ENCODE results near the gene SMYD3.
"Not testable (repeated sequence)": the region's sequence is repeated elsewhere in the genome, so short reads cannot be mapped to it uniquely, and the experiment has no call there.

Gene SMYD3

DNA sequence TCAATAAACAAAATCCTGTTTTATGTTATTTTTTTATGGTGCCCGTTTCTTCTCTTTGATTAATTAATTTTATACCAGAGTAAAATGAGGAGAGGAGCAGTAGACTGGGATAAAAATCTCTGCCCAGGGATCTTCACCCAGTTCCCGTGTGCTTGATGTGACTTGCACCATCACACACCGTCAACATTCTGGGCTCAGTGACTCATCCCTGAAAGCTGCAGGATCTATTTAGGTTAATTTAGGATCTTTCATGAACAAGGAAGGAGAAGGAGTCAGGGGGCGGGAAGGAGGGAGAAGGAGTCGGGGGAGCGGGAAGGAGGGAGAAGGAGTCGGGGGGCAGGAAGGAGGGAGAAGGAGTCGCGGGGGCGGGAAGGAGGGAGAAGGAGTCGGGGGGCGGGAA, 182.4 kb downstream of the SMYD3 start:
- no peaks in the 10 kb centered on the region for H3K27me3 Mint-ChIP-seq
- ATAC-seq (ENCODE audit: low read depth) (no peak), DNase-seq (ENCODE audit: low spot score in 2 of 2) (no peak)
- peaks cover under 1% of the 10 kb centered on the region for H3K4me1 Mint-ChIP-seq
- no peak overlapping the region for H3K27ac Mint-ChIP-seq
- H3K36me3 Mint-ChIP-seq: peaks cover 21% of the 10 kb centered on the region
- H3K9me3 Mint-ChIP-seq: peaks cover 2% of the 10 kb centered on the region
- no peak overlapping the region for H3K4me3 Mint-ChIP-seq

DNA sequence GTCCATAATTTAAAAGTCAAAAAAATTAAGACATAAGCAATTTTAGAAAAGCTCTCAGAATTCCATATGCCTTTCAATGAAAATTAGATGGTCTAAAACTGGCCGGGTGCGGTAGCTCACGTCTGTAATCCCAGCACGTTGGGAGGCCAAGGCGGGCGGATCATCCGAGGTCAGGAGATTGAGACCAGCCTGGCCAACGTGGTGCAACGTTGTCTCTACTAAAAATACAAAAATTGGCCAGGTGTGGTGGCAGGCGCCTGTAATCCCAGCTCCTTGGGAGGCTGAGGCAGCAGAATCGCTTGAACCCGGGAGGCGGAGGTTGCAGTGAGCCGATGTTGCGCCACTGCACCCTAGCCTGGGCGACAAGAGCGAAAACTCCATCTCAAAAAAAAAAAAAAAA, 183.0 kb downstream of the SMYD3 start:
- H3K27ac Mint-ChIP-seq; H3K4me3 Mint-ChIP-seq; DNase-seq (ENCODE audit: low spot score in 2 of 2); H3K9me3 Mint-ChIP-seq; H3K27me3 Mint-ChIP-seq; H3K4me1 Mint-ChIP-seq; ATAC-seq (ENCODE audit: low read depth): not testable (repeated sequence)
- peaks cover 19% of the 10 kb centered on the region for H3K36me3 Mint-ChIP-seq

DNA sequence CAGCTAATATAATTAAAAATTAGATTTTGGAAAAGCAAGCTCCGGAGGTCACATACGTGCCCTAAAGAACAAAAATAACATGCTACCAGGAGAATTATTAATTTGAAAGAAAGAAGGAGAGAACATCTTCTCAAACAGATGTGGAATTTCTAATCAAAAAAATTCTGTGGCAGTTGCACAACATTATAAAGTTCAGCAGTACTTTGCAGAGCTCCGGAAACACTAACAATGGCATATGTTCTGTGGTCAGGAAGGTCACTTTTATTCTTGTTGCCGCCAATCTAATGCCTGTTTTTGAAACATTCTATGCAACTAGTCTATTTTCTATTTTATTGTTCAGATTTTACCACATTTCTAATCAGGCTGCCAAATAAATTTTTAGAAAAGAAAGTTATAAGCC, 186.8 kb downstream of the SMYD3 start:
- DNase-seq (ENCODE audit: low spot score in 2 of 2): no peak
- ATAC-seq (ENCODE audit: low read depth): no peak
- H3K27ac Mint-ChIP-seq: no peak overlapping the region
- no peaks in the 10 kb centered on the region for H3K9me3 Mint-ChIP-seq
- H3K36me3 Mint-ChIP-seq: peaks cover 7% of the 10 kb centered on the region
- H3K27me3 Mint-ChIP-seq: no peaks in the 10 kb centered on the region
- H3K4me1 Mint-ChIP-seq: no peaks in the 10 kb centered on the region
- H3K4me3 Mint-ChIP-seq: no peak overlapping the region

DNA sequence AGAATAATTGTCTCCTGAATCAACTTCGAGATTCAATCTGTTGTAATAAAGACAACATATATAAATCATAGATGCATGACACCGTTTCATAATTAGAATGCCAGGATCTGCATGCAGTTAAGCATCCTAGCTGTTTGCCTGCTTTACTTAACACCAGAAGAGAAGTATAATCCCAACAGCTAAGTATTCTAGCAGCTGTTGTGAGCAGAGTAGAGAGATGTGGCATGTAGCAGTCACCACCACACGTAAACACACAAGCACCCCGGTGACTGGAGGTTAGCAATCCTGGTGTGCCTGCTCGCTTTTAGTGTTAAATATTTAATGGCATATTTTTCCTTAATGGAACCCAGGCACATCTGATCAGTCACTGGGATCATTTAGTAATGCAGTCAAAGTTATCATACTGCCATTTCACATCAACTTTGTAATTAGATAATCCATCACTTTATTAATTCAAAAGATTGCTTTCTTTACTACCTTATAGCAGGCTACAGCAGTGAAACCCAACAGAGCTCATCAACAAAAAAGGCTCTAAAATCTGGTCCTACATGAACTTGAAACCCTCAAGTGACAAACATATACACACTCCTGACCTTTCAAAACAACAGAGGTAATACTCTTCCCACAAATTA, 187.9 kb downstream of the SMYD3 start:
- no peak overlapping the region for H3K27ac Mint-ChIP-seq

DNA sequence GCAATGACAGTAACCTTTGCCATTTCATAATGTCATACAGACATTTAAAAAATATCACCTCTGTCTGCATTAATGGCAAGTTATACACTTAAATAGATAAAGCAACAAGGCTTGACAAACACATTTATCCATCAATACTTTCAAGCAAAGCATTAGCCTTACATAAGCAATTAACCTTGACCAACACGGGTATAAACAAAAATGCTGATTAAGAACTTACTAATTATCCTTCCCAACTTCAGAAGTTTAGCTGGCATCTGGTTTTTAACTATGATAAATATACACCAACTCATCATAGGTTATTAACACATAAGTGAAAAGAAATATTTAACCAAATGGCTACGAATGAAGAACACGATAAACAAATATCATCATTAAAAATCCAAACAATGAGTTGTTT, 188.5 kb downstream of the SMYD3 start:
- no peaks in the 10 kb centered on the region for H3K9me3 Mint-ChIP-seq
- ATAC-seq (ENCODE audit: low read depth) (no peak), DNase-seq (ENCODE audit: low spot score in 2 of 2) (no peak)
- no peak overlapping the region for H3K27ac Mint-ChIP-seq
- no peak overlapping the region for H3K4me3 Mint-ChIP-seq
- H3K36me3 Mint-ChIP-seq: peaks cover 7% of the 10 kb centered on the region
- no peaks in the 10 kb centered on the region for H3K4me1 Mint-ChIP-seq
- H3K27me3 Mint-ChIP-seq: no peaks in the 10 kb centered on the region

More for the DNA sequence above, 187.9 kb downstream of the SMYD3 start:
- Mint-ChIP-seq H3K4me3 (no peak overlapping the region), H3K4me1 (no peaks in the 10 kb centered on the region), H3K36me3 (peaks cover 7% of the 10 kb centered on the region), H3K27me3 (no peaks in the 10 kb centered on the region), H3K9me3 (no peaks in the 10 kb centered on the region)
- DNase-seq (ENCODE audit: low spot score in 2 of 2) (no peak), ATAC-seq (ENCODE audit: low read depth) (no peak)

DNA sequence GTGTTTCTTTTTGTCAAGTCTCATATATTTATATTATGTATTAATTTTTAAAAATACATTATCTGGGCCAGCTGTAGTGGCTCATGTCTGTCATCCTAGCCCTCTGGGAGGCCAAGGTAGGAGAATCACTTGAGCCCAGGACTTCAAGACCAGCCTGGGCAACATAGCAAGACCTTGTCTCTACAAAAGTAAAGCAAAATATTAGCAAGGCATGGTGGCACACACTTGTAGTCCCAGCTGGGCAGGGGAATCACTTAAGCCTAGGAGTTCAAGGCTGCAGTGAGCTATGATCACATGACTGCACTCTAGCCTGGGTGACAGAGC, 189.1 kb downstream of the SMYD3 start:
- Mint-ChIP-seq H3K36me3 (peaks cover 6% of the 10 kb centered on the region), H3K27ac (no peak overlapping the region), H3K4me1 (no peaks in the 10 kb centered on the region)

DNA sequence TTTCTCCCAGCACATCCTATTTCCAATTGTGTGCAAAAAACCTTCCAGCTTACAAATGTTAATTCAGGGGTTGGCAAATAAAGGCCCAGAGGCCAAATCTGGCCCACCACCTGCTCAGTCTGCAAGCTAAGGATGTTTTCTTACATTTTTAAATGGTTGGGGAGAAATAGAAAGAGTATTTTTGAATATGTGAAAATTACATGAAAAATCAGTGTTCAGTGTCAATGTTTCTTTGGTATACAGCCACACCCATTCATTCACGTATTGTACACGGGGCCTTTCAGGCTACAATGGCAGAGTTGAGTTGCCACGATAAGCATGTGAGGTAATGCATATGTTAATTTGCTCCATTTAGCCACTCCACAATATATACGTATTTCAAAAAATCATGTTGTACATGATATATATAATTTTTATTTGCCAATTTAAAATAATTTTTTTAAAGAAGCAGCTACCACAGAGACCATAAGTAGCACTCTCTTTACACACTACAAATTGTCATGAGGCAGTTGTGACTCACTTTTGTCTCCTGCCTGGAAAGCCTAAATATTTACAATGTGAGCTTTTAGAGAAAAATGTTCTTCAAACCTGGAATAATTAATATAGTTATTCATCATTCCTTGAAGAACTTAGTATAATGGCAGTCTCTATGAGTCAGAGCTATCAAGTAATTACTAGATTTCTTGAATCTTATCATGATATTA, 189.6 kb downstream of the SMYD3 start:
- DNase-seq (ENCODE audit: low spot score in 2 of 2) (no peak), ATAC-seq (ENCODE audit: low read depth) (no peak)
- H3K9me3 Mint-ChIP-seq: no peaks in the 10 kb centered on the region
- H3K4me3 Mint-ChIP-seq: no peak overlapping the region
- H3K4me1 Mint-ChIP-seq: no peaks in the 10 kb centered on the region
- H3K27me3 Mint-ChIP-seq: no peaks in the 10 kb centered on the region
- peaks cover 4% of the 10 kb centered on the region for H3K36me3 Mint-ChIP-seq
- H3K27ac Mint-ChIP-seq: no peak overlapping the region

More for the DNA sequence above, 189.1 kb downstream of the SMYD3 start:
- DNase-seq (ENCODE audit: low spot score in 2 of 2) (no peak), ATAC-seq (ENCODE audit: low read depth) (no peak)
- Mint-ChIP-seq H3K9me3 (no peaks in the 10 kb centered on the region), H3K4me3 (no peak overlapping the region), H3K27me3 (no peaks in the 10 kb centered on the region)

DNA sequence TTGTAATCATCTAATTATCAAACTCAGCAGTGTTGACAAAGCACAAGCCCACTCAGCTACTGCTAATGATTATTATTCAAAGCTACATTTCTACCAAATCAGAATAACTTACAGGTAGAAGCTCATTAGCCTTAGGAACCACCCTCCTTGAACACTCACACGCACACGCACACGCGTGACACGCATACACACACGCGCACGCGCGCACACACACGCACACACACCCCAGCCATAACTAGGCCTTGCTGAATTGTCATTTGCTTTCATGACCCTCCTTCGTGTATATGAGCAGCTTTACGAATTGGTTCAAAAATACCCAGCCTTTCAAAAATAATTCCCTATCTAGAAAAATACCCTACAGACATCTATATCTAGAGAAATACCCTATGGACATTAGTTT, 195.6 kb downstream of the SMYD3 start:
- Mint-ChIP-seq H3K27ac (no peak overlapping the region), H3K27me3 (no peaks in the 10 kb centered on the region), H3K36me3 (peaks cover 15% of the 10 kb centered on the region), H3K9me3 (no peaks in the 10 kb centered on the region), H3K4me1 (no peaks in the 10 kb centered on the region), H3K4me3 (no peak overlapping the region)
- DNase-seq (ENCODE audit: low spot score in 2 of 2) (no peak), ATAC-seq (ENCODE audit: low read depth) (no peak)

DNA sequence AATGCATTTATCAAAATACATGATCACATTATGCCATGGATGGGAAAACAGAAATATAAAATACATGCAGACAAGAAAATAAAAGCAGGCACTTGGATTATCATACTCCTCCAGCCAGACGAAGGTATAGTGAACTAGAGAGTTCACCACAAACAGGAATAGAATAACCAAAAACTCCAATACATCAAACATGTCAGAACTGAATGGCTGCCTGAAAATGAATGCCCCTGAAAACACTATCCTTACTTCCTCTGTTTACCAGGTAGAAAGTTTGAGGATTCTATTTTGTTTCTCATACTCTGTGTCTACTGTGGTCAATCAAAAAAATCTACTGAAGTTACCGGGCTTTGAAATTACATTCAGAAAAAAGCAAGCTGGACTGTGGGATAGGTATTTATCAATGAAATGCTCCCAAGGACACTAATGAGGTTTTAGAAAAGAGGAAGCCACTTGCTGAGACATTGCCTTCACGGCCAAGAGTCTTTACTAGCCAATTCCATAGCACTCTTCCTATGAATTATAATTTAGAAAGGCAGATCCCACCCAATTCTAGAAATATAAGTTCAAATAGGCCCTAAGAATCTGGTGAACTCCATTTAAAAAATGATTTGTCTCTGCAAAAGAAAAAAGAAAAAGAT, 197.7 kb downstream of the SMYD3 start:
- DNase-seq (ENCODE audit: low spot score in 2 of 2): no peak
- no peak overlapping the region for H3K4me3 Mint-ChIP-seq
- H3K9me3 Mint-ChIP-seq: no peaks in the 10 kb centered on the region
- ATAC-seq (ENCODE audit: low read depth): no peak
- H3K4me1 Mint-ChIP-seq: no peaks in the 10 kb centered on the region
- no peak overlapping the region for H3K27ac Mint-ChIP-seq
- H3K36me3 Mint-ChIP-seq: peaks cover 15% of the 10 kb centered on the region
- H3K27me3 Mint-ChIP-seq: no peaks in the 10 kb centered on the region

DNA sequence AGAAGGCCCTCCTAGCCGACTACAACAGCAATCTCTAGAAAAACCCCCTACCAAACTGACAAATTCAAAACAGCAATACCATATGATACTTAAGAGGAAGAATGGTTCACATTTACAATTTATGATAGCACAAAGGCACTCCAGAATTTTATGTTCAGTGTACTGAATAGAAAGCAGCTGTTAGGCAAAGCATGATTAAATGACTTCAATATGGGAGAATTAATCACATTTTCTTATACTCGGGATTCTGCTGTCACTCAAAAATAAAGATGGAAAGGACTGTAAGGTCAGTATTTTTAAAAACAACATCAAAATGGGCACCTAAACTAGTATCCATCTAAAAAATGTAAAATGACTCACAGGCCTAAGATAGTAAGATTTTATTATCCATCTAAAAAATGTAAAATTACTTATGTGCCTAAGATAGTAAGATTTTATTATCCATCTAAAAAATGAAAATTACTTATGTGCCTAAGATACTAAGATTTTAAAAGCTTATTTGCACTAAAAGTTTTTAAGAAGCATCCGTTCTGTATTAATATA, 198.5 kb downstream of the SMYD3 start:
- Mint-ChIP-seq H3K9me3 (no peaks in the 10 kb centered on the region), H3K27ac (no peak overlapping the region), H3K4me1 (no peaks in the 10 kb centered on the region), H3K4me3 (no peak overlapping the region), H3K36me3 (peaks cover 15% of the 10 kb centered on the region), H3K27me3 (no peaks in the 10 kb centered on the region)
- no peak for DNase-seq (ENCODE audit: low spot score in 2 of 2)
- no peak for ATAC-seq (ENCODE audit: low read depth)

DNA sequence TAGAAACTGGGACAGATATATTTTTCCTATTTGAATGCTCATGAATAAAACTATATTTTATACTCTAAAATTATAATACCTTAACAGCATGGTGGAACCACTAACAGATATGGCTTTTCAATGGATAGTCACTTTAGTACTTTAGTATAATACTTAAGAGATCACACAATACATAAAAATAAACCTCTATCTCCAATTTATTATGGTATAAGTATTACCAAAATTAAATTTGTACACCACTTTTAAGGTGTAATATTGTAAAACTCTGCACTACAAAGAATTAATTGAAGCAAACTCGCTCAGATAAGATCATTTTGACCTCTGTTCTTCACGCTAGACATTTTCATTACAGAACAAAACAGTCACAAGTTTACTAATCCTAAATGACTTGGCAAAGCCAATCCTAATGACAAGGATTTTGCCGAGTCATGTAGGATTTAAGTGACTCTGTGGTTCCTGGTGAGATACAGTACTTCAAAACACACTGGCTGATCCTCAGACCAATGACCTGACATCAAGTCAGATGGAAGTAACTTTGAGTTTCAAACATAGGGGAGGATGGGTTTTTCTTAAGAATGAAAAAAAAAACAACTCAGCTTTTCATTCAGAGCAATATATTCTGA, 200.6 kb downstream of the SMYD3 start:
- ATAC-seq (ENCODE audit: low read depth) (no peak), DNase-seq (ENCODE audit: low spot score in 2 of 2) (no peak)
- no peaks in the 10 kb centered on the region for H3K4me1 Mint-ChIP-seq
- H3K4me3 Mint-ChIP-seq: no peak overlapping the region
- peaks cover 10% of the 10 kb centered on the region for H3K36me3 Mint-ChIP-seq
- no peaks in the 10 kb centered on the region for H3K9me3 Mint-ChIP-seq
- H3K27me3 Mint-ChIP-seq: no peaks in the 10 kb centered on the region
- H3K27ac Mint-ChIP-seq: no peak overlapping the region

DNA sequence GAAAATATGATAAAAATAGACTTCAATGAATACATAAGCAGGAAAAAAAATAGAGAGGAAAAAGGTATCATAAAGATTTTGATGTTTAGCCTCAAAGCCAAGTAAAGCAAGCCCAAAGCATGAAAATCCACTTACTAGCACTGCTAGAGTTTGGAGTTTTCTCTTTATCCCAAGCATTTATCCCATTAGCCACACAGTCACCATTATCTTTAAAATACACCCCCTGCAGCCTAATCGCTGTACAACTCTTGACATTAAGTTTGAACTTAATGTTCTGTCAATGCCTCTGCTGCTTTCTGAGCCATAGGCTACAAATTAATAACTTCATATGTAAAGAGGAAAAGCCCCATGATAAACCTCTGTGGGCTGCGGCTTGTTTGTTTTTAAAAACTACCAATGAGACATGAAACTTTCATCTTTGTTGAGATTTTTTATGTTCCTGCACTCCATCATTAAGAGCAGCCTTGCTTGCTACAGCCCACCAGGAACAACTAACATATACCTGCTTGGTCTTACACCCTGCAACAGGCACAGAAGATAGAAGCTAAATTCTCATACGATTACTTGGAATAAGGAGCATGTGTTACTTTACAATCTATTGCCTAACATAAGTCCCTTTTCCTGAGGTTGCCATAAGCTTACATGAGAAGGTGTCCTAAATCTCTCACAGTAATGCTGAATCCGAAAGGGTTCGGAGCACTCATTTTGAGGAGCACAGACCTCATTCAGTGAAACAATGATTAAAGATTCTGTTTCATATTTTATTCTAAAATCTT, 202.4 kb downstream of the SMYD3 start:
- H3K9me3 Mint-ChIP-seq: no peaks in the 10 kb centered on the region
- no peak for DNase-seq (ENCODE audit: low spot score in 2 of 2)
- H3K4me1 Mint-ChIP-seq: no peaks in the 10 kb centered on the region
- no peak overlapping the region for H3K27ac Mint-ChIP-seq
- ATAC-seq (ENCODE audit: low read depth): no peak
- no peaks in the 10 kb centered on the region for H3K27me3 Mint-ChIP-seq
- no peak overlapping the region for H3K4me3 Mint-ChIP-seq
- H3K36me3 Mint-ChIP-seq: peaks cover 13% of the 10 kb centered on the region

DNA sequence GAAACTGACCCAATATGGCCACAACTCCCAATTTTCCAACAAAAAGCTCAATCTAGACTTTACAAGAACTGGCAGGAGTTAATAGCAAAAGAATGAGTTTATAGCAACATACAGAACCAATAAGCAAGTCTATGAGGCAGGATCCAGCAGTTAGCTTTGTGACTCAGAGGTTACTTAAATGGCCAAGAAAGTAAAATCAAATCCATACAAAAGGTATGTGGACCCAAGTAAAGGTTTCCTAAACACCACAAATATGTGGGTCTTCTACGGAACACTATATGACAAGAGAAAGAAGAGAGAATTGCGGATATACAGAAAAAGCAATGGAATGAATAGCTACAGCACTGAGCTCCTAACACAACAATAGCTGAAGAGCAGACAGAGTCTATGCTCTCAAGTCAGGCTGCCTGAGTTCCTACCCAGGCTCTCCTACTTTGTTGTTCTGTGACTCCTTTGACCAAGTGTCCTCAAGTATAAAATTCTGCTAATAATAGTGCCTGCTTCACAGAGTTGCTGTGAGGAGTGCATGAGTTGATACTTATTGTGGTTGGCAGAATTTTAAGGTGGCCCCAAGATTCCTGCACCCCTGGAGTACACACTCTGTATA, 204.3 kb downstream of the SMYD3 start:
- no peak for ATAC-seq (ENCODE audit: low read depth)

More for the DNA sequence above, 204.3 kb downstream of the SMYD3 start:
- H3K9me3 Mint-ChIP-seq: no peaks in the 10 kb centered on the region
- no peak overlapping the region for H3K4me3 Mint-ChIP-seq
- no peaks in the 10 kb centered on the region for H3K27me3 Mint-ChIP-seq
- no peaks in the 10 kb centered on the region for H3K4me1 Mint-ChIP-seq
- no peak for DNase-seq (ENCODE audit: low spot score in 2 of 2)
- peaks cover 13% of the 10 kb centered on the region for H3K36me3 Mint-ChIP-seq
- no peak overlapping the region for H3K27ac Mint-ChIP-seq
